Measurements from ENCODE around the gene TBC1D2B.

Gene TBC1D2B

DNA sequence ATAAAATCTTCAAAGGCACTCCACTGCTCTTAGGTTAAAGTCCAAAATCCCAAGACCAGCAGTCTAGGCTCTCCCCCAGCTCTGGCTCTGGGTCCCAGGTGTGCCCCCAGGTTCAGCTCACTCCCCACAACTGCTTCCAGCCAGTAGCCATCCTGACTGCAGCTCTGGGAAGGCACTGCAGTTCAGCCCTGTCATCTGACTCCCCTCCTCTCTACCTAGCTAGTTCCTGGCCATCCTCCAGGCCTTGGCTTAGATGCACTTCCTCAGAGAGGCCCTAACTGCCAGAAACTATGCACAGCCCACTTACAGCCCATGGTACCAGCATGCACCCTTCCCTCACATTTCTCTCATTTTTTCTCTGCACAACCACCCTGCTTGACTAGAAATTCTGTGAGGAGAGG lies 25.5 kb downstream of the TBC1D2B start:
- Histone ChIP-seq H4K20me1 (ENCODE audit: low read depth, low read length) (no peaks in the 10 kb centered on the region), H3F3A (ENCODE audit: insufficient read depth) (no peaks in the 10 kb centered on the region), H3K36me3 (ENCODE audit: low read length) (no peaks in the 10 kb centered on the region), H3K27me3 (ENCODE audit: low read length) (no peaks in the 10 kb centered on the region), H3K27ac (ENCODE audit: low read depth, low read length) (no peak overlapping the region), H3K4me3 (ENCODE audit: insufficient read depth, low read length, poor library complexity, severe bottlenecking) (no peak overlapping the region), H2AFZ (ENCODE audit: low read depth, low read length, severe bottlenecking) (no peak overlapping the region), H3K79me2 (ENCODE audit: insufficient read depth, low read length) (no peaks in the 10 kb centered on the region), H3K9ac (ENCODE audit: low read length) (no peak overlapping the region), H3K9me2 (replicated peaks; ENCODE audit: insufficient read depth, low read length) (no peaks in the 10 kb centered on the region), H3K4me2 (ENCODE audit: low read depth, low read length, poor library complexity, severe bottlenecking) (no peak overlapping the region), H3K9me3 (ENCODE audit: insufficient read depth, low read length) (no peaks in the 10 kb centered on the region)
- TF ChIP-seq CTCF (IDR thresholded peaks at IDR 0.05; ENCODE audit: insufficient read depth, low read length, poor library complexity, severe bottlenecking) (no peak), EZH2phosphoT487 (conservative IDR thresholded peaks at IDR 0.05; ENCODE audit: low read length) (no peak)

DNA sequence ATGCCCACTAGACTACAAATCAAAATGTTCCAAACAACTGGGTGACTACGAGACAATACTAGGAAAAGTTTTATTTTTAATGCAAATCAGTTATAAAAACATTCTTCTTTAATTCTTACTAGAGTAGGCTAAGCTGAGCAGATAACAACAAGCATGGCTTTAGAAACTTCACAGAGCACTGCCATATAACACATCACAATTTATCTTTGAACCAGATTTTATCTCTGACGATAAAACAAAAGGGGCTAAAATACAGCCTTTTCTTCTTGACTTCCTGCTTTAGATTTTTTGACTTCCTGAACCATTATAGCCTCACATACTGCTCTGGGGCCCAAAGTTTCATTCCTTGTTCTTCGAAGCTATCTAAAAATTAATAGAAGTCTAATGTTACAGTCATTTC lies 25.9 kb downstream of the TBC1D2B start:
- Histone ChIP-seq H3K9me3 (ENCODE audit: insufficient read depth, low read length) (no peaks in the 10 kb centered on the region), H3K27me3 (ENCODE audit: low read length) (no peaks in the 10 kb centered on the region), H3K4me3 (ENCODE audit: insufficient read depth, low read length, poor library complexity, severe bottlenecking) (no peak overlapping the region), H3K9ac (ENCODE audit: low read length) (no peak overlapping the region), H3K79me2 (ENCODE audit: insufficient read depth, low read length) (no peaks in the 10 kb centered on the region), H3K4me2 (ENCODE audit: low read depth, low read length, poor library complexity, severe bottlenecking) (no peak overlapping the region), H3K9me2 (replicated peaks; ENCODE audit: insufficient read depth, low read length) (no peaks in the 10 kb centered on the region), H3K27ac (ENCODE audit: low read depth, low read length) (no peak overlapping the region), H3F3A (ENCODE audit: insufficient read depth) (no peaks in the 10 kb centered on the region), H3K36me3 (ENCODE audit: low read length) (no peaks in the 10 kb centered on the region), H4K20me1 (ENCODE audit: low read depth, low read length) (no peaks in the 10 kb centered on the region), H2AFZ (ENCODE audit: low read depth, low read length, severe bottlenecking) (no peak overlapping the region)
- TF ChIP-seq EZH2phosphoT487 (conservative IDR thresholded peaks at IDR 0.05; ENCODE audit: low read length) (no peak), CTCF (IDR thresholded peaks at IDR 0.05; ENCODE audit: insufficient read depth, low read length, poor library complexity, severe bottlenecking) (no peak)

GRCh38 chr15:78050826-78051225 lies 26.7 kb downstream of the TBC1D2B start:
- no peaks in the 10 kb centered on the region for H3F3A ChIP-seq (ENCODE audit: insufficient read depth)
- no peaks in the 10 kb centered on the region for H3K27me3 ChIP-seq (ENCODE audit: low read length)
- H3K9me3 ChIP-seq (ENCODE audit: insufficient read depth, low read length), result no peaks in the 10 kb centered on the region
- no peak overlapping the region for H3K27ac ChIP-seq (ENCODE audit: low read depth, low read length)
- TF ChIP-seq CTCF (IDR thresholded peaks at IDR 0.05; ENCODE audit: insufficient read depth, low read length, poor library complexity, severe bottlenecking) (no peak), EZH2phosphoT487 (conservative IDR thresholded peaks at IDR 0.05; ENCODE audit: low read length) (no peak)
- no peak overlapping the region for H3K4me2 ChIP-seq (ENCODE audit: low read depth, low read length, poor library complexity, severe bottlenecking)
- H3K9me2 ChIP-seq (replicated peaks; ENCODE audit: insufficient read depth, low read length), result no peaks in the 10 kb centered on the region
- no peak overlapping the region for H3K9ac ChIP-seq (ENCODE audit: low read length)
- H3K79me2 ChIP-seq (ENCODE audit: insufficient read depth, low read length), result no peaks in the 10 kb centered on the region
- H3K36me3 ChIP-seq (ENCODE audit: low read length), result no peaks in the 10 kb centered on the region
- H3K4me3 ChIP-seq (ENCODE audit: insufficient read depth, low read length, poor library complexity, severe bottlenecking), result no peak overlapping the region
- H4K20me1 ChIP-seq (ENCODE audit: low read depth, low read length), result no peaks in the 10 kb centered on the region
- H2AFZ ChIP-seq (ENCODE audit: low read depth, low read length, severe bottlenecking), result no peak overlapping the region

DNA sequence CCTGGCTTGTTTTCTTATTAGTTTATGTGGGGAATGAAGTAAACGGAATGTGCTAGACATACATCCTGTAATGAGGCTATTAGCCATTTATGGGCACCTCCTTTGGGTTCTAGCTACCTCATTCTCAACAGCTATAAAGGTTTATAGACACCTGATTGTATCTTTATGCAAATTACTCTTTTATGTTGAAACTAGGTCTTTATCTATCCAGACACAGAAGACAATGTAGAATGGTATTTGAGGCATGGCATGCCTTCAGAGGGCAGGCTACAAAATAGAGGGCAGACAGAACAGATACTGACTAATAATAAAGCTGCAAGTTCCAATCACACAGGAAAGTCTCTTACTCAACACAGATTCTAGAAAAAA lies 27.1 kb downstream of the TBC1D2B start:
- H3K27me3 ChIP-seq (ENCODE audit: low read length), result no peaks in the 10 kb centered on the region
- no peaks in the 10 kb centered on the region for H3K9me3 ChIP-seq (ENCODE audit: insufficient read depth, low read length)
- H3F3A ChIP-seq (ENCODE audit: insufficient read depth), result no peaks in the 10 kb centered on the region
- H3K9ac ChIP-seq (ENCODE audit: low read length), result no peak overlapping the region
- H4K20me1 ChIP-seq (ENCODE audit: low read depth, low read length), result no peaks in the 10 kb centered on the region
- no peaks in the 10 kb centered on the region for H3K79me2 ChIP-seq (ENCODE audit: insufficient read depth, low read length)
- H3K27ac ChIP-seq (ENCODE audit: low read depth, low read length), result no peak overlapping the region
- H3K36me3 ChIP-seq (ENCODE audit: low read length), result no peaks in the 10 kb centered on the region
- H2AFZ ChIP-seq (ENCODE audit: low read depth, low read length, severe bottlenecking), result no peak overlapping the region
- no peak overlapping the region for H3K4me3 ChIP-seq (ENCODE audit: insufficient read depth, low read length, poor library complexity, severe bottlenecking)
- no peak overlapping the region for H3K4me2 ChIP-seq (ENCODE audit: low read depth, low read length, poor library complexity, severe bottlenecking)
- TF ChIP-seq CTCF (IDR thresholded peaks at IDR 0.05; ENCODE audit: insufficient read depth, low read length, poor library complexity, severe bottlenecking) (no peak), EZH2phosphoT487 (conservative IDR thresholded peaks at IDR 0.05; ENCODE audit: low read length) (no peak)
- no peaks in the 10 kb centered on the region for H3K9me2 ChIP-seq (replicated peaks; ENCODE audit: insufficient read depth, low read length)

Data from SU-DHL-6 (cell line).